GM21529 (cell line): Measurements from ENCODE around the gene EFNA4.
"Not testable (repeated sequence)": the region's sequence is repeated elsewhere in the genome, so short reads cannot be mapped to it uniquely, and the experiment has no call there.

Source experiments
- ATAC-seq: cut with Tn5 transposase; IDR thresholded peaks from one replicate; pipeline ENCODE4 v1.9.1; 2021; ENCODE audit not compliant: unreplicated experiment

EFNA4 gene

DNA sequence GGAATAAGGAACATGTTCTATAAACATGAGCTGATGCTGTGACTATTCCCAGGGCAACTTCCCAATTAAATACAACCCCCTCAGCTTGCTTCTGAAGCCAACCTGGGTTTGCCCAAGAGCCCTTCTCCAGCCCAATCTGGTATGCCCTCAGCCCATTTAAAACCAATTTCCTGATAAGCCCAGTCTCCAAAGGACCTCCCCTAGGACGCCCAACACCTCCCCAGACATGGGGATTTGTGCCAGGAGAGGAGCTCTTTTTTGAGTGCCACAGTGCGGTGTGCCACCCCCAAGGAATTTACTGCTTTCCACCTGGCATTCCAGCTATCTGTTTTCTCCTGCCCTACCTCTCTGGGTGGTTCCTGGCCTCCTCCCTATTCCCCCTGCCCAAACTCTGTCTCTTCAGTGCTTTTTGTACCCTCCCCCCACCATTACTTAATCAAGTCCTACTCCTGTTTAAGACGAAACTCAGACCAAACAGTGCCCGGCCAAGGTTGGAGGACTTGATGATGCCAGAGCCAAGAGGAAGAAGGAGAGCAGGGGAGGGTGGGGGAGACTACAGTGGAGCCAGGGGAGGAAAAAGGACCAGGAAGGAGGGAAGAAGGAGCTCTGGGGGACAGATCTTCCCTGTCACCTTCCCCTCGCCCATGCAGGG, 52.7 kb downstream of the EFNA4 start:
- no peak for ATAC-seq

DNA sequence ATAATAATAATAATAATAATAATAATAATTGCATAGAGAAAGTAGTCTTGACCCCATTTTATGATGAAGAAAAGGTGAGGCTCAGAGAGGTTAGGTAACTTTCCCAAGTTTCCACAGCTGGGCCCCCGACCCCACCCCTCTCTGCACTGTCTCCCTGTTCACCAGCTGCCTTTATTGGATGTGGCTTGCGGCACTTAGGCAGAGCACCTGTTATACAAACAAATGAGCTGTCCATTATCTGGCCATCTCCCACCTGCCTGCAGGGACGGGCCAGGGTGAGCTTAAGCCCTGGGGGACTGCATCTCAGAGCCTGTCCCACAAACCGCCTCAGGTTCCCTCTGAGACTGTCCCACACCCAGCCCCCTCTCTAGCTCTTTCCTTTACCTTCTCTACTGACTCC, 54.1 kb downstream of the EFNA4 start:
- no peak for ATAC-seq

DNA sequence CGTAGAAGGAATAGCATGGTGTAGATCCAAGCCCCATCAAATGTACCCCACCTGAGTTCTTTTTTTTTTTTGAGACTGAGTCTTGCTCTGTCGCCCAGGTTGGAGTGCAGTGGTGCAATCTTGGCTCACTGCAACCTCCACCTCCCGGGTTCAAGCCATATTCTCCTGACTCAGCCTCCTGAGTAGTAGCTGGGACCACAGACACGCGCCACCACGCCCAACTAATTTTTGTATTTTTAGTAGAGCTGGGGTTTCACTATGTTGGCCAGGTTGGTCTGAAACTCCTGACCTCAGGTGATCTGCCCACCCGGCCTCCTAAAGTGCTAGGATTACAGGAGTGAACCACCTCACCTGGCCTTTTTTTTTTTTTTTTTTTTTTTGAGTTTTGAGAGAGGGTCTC, 54.5 kb downstream of the EFNA4 start:
- not testable (repeated sequence) for ATAC-seq
